ENCODE results near the gene ITGA2.

The ITGA2 gene

DNA sequence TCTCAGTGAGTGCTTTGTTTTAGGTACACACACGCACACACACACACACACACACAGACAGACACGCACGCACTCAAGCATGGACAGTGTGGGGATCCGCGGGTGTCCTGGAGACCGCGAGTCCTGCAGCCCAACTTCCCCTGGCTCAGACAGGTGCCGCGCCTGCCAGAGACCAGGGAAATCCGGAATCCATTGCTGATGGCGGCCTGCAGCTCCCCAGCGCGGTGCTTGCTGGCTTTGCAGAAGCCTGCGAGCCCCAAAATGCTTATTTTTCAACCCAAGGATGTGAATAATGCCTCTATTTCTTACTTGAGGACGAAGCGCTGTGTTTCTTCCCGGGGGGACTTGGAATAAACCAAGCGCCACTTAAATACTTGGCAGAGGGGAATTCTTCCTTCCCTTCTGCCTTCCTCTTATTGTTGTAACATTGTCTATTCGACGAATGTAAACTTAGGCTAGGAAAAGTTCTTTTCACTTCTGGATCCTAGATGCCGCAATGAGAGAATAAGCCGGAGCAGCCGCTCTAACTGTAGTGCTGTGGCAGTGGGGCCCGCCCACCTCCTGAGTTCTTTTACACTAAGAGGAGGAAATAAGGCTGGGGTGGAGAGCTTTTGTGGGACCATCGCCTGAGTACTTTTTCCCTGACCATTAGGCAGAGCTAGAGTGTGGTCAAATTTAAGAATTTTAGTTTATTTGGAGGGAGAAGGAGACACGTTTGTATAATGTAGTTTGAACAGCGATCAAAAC, 802 bp downstream of the ITGA2 start:
- peak; percentile 64 for DNase-seq

DNA sequence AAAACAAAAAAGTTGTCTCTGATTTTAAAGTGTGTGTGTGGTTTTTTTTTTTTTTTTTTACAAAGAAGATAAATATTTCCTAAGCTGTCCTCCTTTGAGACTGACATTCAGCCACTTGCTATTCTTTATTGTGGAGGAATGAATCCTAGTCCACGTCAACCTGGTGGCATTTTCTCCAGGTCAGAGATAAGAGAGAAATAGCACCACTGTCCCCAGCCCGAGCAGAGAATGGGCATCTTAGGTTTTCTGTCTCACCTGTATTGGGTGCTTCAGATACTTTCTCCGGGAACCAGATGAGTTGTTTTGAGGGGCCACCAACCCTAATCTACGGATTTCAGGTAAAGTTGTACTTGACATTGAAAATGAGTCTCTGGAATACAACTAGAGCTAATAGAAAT, 1.4 kb downstream of the ITGA2 start:
- DNase-seq, result no peak

DNA sequence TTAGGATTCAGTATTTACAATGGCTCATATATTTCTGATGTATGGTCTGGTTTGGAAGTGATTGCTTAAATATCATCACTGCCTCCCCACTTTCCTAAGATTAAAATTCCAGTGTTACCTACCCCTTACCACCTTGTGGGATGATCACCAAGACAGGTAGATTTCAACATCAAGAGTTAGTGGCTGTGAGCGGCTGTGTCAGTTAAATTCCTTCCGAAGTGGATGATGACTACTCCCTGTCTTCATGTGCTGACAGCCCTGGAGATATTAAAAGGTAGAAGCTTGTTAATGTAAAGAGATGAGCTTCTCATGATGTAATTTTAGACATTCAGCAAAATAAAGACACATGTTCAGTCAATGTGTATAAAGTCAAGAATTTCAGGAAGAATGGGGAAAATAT, 4.2 kb downstream of the ITGA2 start:
- DNase-seq, result no peak

DNA sequence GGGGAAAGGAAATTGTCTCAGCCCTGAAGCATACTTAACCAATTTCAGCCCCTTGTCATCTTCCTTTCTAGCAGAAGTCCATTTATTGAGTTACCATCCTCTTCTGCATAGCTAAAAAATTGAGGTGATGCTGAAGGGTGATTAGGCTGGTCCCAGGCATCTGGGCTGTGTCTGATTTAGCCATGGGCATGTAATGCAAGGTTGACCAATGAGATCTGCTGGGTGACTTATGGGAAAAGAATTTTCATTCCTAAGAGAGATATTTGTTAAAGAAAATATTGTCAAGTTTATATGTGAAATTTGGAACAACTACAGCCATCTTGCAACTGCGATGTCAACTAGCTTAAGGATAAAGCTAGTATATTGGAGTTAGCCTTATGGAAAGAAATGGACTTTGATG, 5.1 kb downstream of the ITGA2 start:
- no peak for DNase-seq

DNA sequence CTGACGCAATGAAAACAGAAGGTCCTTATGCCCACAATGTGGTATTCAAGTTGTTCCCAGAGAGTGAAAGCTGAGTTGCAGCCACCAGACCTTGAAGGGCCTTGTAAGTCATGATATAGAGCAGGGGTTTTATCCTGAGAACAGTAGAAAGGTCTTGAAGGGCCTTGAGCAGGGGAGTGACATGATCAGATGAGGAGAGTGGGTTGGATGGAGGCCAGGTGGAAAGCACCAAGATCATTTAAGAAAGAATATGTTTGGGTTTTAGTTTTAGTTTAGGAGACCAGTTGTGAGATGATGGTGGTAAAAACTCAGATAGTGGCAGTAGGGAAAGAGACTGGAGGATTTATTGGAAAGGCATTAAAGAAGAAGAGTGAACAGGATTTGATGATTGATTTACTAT, 5.9 kb downstream of the ITGA2 start:
- DNase-seq, result no peak

DNA sequence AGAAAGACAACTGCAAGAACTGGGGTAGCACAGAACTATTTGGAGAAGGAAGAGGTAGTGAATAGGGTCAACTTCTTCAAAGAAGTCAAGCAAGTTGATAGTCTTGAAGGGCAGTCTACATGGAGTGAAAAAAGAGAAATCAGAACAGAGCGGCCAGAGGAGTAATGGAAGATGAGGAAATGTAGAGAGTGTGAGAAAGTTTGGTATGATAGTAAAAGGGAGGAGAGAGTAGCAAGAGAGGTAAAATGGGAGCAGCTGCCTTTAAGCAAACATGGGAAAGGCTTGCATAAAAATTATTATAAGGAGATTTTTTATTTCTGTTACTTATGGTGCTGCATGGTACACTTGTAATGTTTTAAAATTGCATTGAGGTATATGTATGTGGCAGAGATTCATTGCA, 6.8 kb downstream of the ITGA2 start:
- no peak for DNase-seq

DNA sequence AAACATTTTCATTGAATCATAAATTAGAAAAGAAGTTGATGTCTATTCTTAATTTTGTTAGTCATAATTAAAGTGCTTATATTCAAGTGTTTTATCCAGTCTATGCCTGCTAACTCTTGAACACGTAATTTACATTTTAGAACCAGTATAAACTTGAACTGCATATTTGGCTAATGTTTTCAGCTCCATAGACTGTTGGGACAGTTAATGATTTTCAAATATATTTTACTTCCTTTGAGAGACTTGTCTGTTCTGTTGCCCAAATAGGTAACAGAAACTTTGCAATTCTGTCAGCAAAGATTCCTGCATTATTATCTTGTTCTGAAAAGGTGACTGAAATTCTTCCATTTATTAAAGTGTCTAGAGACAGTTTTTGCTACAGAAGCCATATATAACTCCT, 7.8 kb downstream of the ITGA2 start:
- no peak for DNase-seq

DNA sequence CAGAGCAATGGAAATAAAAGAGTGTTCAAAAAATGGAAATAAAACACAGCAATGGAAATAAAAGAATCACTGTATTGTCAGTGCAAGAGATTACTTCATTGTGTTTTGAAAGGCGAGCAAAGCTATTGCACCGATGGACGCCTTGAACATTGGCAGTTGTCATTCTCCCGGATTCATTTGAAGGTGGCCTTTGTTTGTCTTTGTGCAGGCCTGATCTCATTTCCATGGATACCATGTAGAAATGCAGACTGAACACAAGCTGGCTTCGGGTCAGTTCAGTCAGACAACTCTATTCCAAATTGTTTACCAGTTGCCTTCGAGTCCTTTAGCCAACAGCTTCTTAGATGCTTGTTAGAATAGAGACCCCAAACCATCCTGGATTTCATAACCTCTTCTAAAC, 8.3 kb downstream of the ITGA2 start:
- DNase-seq, result no peak

DNA sequence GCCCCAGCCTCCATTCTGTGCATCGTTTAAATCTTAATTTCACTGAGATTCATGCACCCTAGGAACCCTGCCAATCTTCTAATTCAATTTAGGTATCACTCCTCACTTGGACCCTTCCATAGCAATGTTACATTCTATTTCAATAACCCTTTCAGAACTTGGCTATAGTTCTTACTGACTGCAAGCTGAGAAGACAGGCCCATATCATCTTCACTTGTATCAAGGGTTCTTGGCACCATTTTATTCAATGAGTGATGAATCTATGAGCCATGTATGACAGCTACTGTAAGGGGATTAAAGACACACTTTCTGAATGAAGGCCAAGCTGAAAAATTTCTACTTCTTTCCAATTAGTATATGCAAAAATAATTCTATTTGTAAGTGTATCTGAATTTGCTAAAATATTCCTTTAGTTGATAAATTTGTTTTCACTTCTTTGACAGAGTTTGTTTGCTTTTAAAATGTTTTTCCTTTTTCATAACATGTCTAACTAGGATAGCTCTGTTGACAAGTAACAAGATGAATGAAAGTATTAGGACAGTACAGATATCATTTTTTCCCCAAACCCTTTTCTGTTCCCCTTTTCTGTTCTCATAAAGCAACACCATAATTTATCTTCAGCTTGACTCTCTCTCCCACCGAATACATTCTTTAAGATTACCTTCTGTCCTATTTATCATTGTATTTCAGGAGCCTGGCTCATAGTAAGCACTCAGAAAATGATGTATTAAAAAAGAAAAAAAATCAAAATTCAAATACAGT, 9.6 kb downstream of the ITGA2 start:
- no peak for DNase-seq

DNA sequence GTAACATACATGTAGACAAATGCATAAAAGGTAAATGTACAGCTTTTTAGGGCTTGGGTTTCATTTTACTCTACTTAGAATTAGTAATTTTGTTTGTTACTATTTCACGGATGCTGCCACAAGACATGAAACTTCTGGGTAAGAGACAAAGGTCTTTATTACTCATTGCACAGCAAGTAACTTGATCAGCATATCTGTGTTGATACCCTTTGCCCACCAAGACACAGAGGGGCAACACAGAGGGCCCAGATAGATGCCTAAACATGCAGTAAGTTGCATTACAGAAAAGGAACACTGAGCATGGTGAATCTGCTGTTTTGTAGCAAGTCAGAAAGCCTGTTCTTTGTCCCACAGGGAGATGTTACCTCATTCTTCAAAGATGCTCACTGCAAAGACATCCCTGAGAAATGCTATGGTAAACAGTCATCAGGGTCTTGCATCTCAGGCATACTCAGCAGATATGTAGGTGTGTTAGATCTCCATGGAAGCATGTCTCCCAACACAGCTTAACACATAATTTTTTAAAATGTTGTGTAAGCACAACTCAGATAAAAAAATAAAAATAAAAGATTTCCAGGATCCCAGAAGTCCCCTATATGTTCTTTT, 10.3 kb downstream of the ITGA2 start:
- DNase-seq, result no peak

DNA sequence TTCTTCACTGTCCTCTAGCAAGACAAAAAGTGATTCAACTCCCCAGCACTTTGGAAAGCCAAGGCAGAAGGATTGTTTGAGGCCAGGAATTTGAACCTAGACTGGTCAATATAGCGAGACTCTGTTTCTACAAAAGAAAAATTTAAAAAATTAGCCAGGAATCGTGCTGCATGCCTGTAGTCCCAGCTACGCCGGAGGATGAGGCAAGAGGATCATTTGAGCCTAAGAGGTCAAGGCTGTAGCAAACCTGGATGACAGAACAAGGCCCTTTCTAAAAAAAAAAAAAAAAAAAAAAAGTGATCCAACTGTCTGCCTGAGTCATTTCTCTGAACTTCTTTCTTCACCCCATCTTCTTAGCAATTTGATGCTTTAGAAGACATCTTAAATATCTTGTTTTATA, 12.4 kb downstream of the ITGA2 start:
- DNase-seq, result no peak

DNA sequence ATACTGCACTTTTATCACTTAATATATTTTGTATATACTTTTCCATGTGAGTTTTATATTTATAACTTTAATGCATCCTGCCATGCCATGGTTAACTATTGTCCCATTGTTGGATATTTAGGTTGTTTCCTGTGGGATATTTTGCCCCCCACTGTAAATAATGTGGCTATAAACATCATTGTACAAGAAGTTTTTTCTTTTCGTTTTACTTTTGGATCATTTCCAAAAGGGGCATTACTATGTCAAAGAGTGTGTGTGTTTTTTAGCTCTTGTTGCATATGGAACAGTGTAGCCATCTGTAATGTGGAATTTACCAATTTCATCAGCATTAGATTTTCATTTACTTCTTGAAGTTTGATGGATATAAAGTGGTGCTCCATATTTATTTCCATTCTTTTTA, 13.3 kb downstream of the ITGA2 start:
- DNase-seq, result no peak

DNA sequence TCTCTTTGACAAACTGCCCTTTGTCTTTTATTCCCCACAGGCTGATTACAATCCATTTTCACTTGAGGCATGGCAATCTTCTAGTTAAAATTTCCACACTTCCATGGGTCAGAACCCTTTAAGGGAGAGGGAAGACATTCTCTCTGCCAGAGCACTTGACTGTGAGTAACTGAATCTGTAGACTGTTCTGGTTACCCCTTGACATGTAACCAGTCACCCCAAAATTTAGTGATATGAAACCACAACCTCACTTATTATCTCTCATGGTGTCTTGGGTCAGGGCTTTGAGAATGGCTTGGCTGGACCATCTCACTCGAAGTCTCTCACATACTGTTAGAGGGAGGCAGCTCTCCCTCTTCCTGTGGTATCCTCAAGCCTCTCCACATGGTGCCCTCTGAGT, 14.0 kb downstream of the ITGA2 start:
- DNase-seq, result no peak

DNA sequence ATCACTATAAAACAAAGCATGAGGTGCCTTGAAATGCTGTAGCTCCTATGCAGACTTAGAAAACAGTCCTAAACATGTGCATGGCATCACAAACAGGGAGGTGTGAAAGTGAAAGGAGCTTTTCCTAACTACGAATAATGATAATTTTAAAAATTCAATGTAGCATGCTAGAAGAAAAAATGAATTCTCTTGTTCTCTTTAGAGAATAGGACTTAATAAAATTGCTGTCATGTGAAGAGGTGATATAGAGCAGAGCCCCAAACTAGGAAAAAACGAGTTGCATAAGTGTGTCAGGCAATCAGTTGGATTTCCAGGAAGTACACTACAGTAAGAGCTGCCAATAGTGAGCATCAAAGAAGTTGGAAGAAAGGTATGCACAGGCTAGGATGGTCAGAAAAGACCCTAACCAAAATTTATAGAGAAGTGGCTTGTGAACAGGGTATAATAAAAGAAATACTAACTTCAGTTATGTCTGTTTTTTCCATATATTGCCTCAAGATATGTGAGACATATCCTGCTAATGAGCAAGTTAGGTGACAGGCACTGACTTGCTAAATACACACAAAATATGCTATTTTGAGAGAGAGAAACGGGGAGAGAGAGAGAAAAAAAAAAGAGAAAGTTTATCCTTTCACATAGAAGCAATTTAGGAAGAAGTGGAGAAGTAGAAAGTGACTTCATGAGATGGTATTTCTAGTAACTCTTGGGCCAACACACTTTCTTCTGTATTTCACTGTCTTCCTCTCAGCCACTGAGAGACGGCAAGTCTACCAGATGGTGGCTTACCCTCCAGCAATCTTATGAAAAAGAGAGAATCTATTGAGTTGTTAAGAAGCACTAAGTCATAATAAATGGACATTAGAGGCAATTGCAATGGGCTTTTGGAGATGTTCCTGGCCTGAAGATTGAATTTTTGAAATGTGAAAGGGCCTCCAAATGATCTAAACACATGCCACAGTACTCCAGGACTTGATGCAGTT, 18.0 kb downstream of the ITGA2 start:
- DNase-seq, result no peak

DNA sequence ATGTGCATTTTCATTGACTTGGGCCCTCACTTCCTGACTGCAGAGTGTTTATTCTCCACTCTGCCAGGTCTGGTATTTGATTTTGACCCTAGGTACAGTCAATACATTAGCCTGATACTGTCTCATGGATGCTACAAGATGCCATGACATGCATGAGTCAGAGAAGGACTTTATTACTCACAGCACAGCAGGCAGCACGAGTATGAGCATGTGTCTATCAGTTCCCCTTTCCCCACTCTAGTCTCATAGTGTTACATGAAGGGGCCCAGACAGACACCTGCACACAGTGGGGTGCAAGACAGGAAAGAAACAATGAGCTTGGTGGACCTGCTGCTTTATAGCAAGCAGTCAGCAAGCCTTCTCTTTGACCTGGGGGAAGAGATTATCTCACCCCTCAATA, 19.6 kb downstream of the ITGA2 start:
- peak; percentile 78 for DNase-seq

DNA sequence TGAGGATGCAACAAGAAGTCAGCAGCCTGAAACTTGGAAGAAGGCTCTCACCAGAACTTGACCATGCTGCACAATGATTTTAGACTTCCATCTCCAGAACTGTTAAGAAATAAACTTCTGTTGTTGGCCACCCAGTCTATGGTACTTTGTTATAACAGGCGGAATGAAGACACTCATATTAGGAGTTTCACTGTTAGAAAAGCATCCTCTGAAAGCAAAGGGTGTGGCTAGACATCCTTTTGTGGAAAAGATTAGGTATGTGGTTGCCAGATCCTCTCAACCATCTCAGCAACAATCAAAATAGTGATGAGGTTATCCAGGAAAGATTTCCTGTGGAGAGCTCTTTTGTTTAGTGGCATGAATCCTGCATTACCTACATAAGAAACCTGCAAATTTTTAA, 20.7 kb downstream of the ITGA2 start:
- DNase-seq, result no peak

DNA sequence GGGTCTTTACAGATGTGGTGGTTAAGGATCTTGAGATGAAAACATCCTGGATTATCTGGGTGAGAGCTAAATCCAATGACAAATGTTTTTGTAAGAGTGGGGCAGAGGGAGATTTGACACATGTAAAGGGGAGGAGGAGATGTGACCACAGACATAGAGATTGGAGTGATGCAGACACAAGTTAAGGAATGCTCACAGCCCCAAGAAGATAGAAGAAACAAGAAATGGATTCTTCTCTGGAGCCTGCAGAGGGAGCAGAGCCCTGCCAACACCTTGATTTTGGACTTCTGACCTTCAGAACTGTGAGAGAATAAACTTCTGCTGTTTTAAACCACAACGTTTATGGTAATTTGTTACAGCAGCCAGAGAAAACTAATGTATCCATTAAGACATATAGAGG, 21.7 kb downstream of the ITGA2 start:
- no peak for DNase-seq

DNA sequence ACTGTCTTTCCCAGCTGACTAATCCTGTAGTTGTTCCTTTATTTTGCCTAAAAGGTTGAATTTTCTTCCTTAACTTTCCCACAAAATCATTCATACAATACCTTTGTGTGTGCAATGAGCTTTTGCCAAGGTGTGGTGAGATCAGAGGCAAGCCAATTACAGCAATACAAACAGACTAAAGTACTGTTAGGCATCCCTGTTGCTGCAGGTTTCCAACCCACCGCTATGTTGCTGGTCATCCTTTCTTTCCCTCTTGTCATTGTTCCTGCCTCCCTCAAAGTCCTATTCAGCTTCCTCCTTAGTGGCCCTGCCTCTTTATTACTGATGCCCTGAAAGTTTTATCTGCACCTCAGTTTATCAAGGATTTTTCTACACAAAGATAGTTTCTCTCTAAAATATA, 22.1 kb downstream of the ITGA2 start:
- no peak for DNase-seq

DNA sequence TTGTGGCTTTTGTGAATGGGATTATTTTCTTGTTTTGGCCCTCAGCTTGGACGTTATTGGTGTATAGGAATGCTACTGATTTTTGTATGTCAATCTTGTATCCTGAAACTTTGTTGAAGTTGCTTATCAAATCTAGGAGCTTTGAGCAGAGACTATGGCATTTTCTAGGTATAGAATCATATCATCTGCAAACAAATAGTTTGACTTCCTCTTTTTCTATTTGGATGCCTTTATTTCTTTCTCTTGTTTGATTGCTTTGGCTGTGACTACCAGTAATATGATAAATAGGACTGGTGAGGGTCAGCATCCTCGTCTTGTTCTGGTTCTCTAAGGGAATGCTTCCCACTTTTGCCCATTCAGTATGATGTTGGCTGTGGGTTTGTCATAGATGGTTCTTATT, 24.7 kb downstream of the ITGA2 start:
- no peak for DNase-seq

DNA sequence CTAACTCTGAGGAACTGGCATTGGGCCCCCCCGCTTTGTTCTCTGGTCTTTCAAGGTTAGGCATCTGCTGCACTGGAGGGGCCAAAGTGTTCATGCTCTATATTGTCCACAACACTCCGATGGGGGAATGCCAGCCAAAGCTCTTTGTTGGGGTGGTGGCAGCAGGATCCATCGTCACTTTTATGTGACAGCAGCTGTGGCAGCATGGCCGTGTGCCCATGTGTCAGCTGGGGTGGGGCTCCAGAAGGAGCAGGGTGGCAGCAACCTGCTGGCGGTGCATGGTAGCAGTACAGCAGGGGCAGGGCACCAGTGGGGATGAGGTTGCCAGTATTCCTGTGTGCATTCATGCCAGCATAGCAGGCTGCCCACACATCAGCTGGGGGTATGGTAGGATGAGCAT, 28.2 kb downstream of the ITGA2 start:
- no peak for DNase-seq

DNA sequence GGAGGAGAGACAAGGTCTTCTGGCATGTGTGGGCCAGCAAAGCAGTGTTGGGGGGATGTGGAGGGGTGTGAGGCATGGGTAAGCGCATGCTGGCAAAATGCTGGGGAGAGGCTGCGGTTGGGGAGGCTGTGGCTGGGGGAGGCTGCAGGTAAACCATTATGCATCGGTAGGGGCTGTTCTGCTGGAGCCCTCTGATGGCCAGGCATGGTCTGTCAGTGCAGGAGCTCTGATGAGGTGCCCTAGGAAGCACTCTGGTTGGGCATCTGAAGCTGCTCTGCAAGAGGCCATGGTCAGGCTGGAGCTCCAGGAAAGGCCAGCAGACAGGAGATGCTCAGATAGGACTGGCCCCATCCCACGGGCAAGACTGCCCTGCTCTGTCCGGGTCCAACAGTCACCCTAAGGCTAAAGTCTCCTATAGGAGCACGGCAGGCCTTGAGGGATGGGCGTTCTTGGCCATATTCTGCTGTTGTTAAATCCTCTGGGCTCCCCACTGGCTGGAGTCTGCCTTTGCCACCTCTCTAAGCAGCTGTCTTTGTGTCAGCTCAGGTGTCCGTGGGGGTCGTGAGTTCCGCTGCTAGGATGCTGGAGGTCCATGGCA, 28.7 kb downstream of the ITGA2 start:
- DNase-seq, result no peak

DNA sequence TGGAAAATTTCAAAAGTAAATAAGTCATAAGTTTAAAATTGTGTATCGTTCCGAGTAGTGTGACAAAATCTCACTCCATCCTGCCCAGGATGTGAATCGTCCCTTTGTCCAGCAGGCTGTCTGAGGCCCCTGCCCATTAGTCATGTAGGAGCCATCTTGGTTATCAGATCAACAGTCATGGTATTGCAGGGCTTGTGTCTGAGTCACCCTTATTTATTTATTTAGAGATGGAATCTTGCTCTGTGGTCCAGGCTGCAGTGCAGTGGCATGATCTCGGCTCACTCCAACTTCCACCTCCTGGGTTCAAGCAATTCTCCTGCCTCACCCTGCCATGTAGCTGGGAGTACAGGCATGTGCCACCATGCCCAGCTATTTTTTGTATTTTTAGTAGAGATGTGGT, 30.2 kb downstream of the ITGA2 start:
- DNase-seq, result peak; percentile 93
